ENCODE data around the gene LRP1B. TPM values are rescaled to one million over a fixed set of nuclear protein-coding genes. Genes with fewer than 3 reads are reported as not detected.

LRP1B gene
- total RNA-seq, 1 donor from 2014 or later: not detected

DNA sequence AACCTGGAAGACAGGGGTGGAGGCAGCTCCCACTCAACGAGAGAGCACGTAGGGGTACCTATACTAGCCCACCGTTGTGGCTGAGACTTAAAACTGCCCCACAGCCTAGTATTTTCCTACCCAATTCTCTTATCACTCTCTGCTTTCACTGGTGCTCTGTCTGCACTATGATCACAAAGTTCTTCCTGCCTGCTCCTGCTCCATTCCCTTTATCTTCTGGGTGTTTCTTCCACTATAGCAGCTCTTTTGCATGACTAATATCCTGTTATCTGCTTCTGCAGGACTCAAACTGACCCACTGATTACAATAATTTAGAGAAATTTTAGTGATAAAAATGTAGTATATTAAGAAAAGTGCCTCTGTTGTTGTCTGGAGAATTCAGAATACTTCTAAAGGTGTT is 184.8 kb downstream of the LRP1B start:
- no peaks in the 10 kb centered on the region for H3K36me3 Mint-ChIP-seq (ENCODE audit: low read depth)
- H3K9me3 Mint-ChIP-seq: no peaks in the 10 kb centered on the region
- H3K27ac Mint-ChIP-seq: no peak overlapping the region
- H3K4me1 Mint-ChIP-seq: no peaks in the 10 kb centered on the region
- no peak for DNase-seq
- TF ChIP-seq, protein P1, sequence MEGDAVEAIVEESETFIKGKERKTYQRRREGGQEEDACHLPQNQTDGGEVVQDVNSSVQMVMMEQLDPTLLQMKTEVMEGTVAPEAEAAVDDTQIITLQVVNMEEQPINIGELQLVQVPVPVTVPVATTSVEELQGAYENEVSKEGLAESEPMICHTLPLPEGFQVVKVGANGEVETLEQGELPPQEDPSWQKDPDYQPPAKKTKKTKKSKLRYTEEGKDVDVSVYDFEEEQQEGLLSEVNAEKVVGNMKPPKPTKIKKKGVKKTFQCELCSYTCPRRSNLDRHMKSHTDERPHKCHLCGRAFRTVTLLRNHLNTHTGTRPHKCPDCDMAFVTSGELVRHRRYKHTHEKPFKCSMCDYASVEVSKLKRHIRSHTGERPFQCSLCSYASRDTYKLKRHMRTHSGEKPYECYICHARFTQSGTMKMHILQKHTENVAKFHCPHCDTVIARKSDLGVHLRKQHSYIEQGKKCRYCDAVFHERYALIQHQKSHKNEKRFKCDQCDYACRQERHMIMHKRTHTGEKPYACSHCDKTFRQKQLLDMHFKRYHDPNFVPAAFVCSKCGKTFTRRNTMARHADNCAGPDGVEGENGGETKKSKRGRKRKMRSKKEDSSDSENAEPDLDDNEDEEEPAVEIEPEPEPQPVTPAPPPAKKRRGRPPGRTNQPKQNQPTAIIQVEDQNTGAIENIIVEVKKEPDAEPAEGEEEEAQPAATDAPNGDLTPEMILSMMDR (IDR thresholded peaks at IDR 0.05): no peak
- H3K4me3 Mint-ChIP-seq: no peak overlapping the region
- ChIA-PET POLR2A (no interaction called here), CTCF (no interaction called here)
- intact Hi-C loops (cut with micrococcal nuclease): no loop called here
- ATAC-seq (ENCODE audit: low read depth): no peak
- H3K27me3 Mint-ChIP-seq: no peaks in the 10 kb centered on the region

DNA sequence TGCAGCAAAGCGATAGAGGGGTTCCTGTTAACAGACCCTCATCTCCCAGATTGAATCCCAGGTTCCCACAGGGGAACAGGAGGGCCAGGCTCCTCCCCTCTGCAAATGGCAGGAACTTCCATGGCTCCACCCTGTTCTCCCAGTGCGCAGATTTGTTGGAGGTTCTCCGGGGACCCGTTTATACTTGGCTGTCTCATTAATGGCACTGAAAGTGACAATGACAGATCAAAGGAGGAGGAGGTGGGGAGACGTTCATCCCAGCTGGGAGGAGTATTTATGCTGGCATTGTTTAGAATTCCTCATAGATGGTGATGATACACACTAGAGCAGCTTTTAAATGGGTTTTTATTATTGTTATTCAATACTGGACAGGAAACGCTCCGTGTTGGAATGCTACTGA is 186.9 kb downstream of the LRP1B start:
- Mint-ChIP-seq H3K4me3 (no peak overlapping the region), H3K36me3 (ENCODE audit: low read depth) (no peaks in the 10 kb centered on the region), H3K4me1 (no peaks in the 10 kb centered on the region), H3K27ac (no peak overlapping the region), H3K9me3 (no peaks in the 10 kb centered on the region), H3K27me3 (no peaks in the 10 kb centered on the region)
- ATAC-seq (ENCODE audit: low read depth): no peak
- CTCF ChIA-PET: no interaction called here
- POLR2A ChIA-PET: no interaction called here
- DNase-seq: no peak
- intact Hi-C loops (cut with micrococcal nuclease): no loop called here
- TF ChIP-seq, protein P1 (IDR thresholded peaks at IDR 0.05): no peak

DNA sequence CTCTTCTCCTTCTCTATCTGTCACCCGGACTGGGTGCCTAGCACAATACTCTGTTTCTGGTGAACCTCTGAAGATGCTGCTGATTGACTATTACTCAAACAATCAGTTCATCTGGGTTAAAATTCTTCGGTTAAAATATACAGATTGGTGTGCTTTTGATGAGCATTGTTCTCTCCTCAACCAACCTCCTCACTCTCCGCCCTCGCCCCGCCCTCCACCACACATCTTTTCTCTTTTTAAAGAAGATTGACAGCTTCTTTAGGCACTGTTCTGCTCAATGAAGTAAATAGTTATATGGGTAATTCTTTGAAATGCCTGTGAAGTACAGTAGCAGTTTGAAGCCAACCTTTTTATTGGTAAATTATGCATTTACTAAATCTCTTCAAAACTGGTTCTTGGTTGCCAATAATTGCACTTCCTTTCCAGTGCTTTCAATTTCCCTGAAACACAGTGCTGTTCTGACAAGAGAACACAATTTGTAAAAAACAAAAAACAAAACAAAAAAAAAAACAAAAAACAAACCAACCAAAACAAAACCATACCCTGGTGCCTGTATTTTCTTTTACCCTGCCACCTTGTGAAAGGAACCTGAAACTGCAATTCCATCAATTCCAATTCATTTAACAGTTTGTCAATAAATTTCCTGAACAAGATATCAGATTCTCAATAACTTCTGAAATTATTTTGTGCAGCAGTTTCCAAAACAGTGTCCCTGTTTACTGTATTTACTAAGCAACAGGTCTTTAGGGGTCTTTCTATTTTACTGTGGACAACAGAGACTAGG is 188.6 kb downstream of the LRP1B start:
- Mint-ChIP-seq H3K9me3 (no peaks in the 10 kb centered on the region), H3K27me3 (no peaks in the 10 kb centered on the region), H3K4me3 (no peak overlapping the region), H3K36me3 (ENCODE audit: low read depth) (no peaks in the 10 kb centered on the region), H3K27ac (no peak overlapping the region), H3K4me1 (no peaks in the 10 kb centered on the region)
- ChIA-PET CTCF (no interaction called here), POLR2A (no interaction called here)
- TF ChIP-seq, protein P1 (IDR thresholded peaks at IDR 0.05): no peak
- ATAC-seq (ENCODE audit: low read depth) (no peak), DNase-seq (no peak)
- intact Hi-C loops (cut with micrococcal nuclease): no loop called here

DNA sequence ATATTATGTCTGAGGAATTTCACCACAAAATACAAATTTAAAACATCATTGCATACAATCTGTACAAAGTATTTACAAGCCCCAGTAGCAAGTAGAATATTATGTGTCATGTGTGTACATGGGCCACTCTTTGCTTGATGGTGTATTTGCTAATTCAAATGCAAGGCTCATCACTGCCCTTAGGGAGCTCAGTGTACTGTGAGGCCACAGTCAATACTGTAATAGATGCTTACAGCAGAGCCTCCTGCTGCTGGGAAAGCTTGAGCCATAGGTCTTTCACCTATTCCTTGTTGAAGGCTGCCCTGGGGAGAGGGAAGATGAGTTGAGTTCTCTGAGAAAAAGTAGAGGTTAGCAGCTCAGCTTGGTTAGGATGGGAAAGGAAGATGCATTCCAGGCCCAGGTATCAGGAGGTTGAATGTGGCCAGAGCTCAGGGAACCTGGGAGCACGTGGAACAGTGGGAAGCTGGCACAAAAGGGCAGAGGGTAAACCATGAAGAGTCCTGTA is 189.6 kb downstream of the LRP1B start:
- DNase-seq (no peak), ATAC-seq (ENCODE audit: low read depth) (no peak)
- ChIA-PET CTCF (no interaction called here), POLR2A (no interaction called here)
- H3K4me1 Mint-ChIP-seq: no peaks in the 10 kb centered on the region
- H3K36me3 Mint-ChIP-seq (ENCODE audit: low read depth): no peaks in the 10 kb centered on the region
- H3K9me3 Mint-ChIP-seq: no peaks in the 10 kb centered on the region
- TF ChIP-seq, protein P1 (IDR thresholded peaks at IDR 0.05): no peak
- H3K27me3 Mint-ChIP-seq: no peaks in the 10 kb centered on the region
- no peak overlapping the region for H3K27ac Mint-ChIP-seq
- intact Hi-C loops (cut with micrococcal nuclease): no loop called here
- no peak overlapping the region for H3K4me3 Mint-ChIP-seq

DNA sequence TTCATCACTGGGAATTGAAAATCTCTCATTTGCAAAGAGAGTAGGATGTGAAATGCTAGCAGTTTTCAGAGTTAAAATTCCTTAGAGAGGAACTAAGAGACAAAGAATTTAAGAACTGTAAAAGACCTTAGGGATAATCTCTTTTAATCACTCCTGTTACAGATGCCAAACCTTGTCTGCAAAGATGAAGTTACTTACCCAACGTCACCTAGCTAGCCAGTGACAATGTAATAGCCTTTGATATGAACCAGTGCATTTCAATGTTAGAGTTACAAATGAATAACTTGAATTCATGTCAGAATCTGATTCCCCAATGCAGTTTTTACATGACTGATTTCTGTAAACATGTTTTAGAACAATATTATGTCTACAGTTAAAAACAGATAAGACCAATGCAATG is 190.1 kb downstream of the LRP1B start:
- Mint-ChIP-seq H3K27ac (no peak overlapping the region), H3K9me3 (no peaks in the 10 kb centered on the region), H3K4me1 (no peaks in the 10 kb centered on the region), H3K27me3 (no peaks in the 10 kb centered on the region), H3K36me3 (ENCODE audit: low read depth) (no peaks in the 10 kb centered on the region), H3K4me3 (no peak overlapping the region)
- ChIA-PET POLR2A (no interaction called here), CTCF (no interaction called here)
- DNase-seq (no peak), ATAC-seq (ENCODE audit: low read depth) (no peak)
- TF ChIP-seq, protein P1 (IDR thresholded peaks at IDR 0.05): no peak
- intact Hi-C loops (cut with micrococcal nuclease): no loop called here

All from activated B cell treated with CpG ODN at 0.5 μM for 24 hours (primary cell).